HG03108 (cell line): ENCODE data around the gene ABCC10.

Source experiments
- ATAC-seq: cut with Tn5 transposase; IDR thresholded peaks from one replicate; pipeline ENCODE4 v1.9.1; 2021; ENCODE audit warnings: moderate library complexity; ENCODE audit not compliant: unreplicated experiment

ABCC10 gene

GRCh38 chr6:43467752-43468151 lies 40.4 kb downstream of the ABCC10 start:
- ATAC-seq = no peak

- ATAC-seq = no peak
Observed at GRCh38 chr6:43468240-43468639, 40.9 kb downstream of the ABCC10 start.

GRCh38 chr6:43468748-43469681 lies 41.7 kb downstream of the ABCC10 start:
- no peak for ATAC-seq

- ATAC-seq = no peak
Observed at GRCh38 chr6:43469947-43470346, 42.6 kb downstream of the ABCC10 start.

GRCh38 chr6:43471399-43471798 lies 44.1 kb downstream of the ABCC10 start:
- no peak for ATAC-seq

- no peak for ATAC-seq
Observed at GRCh38 chr6:43472515-43472914, 45.2 kb downstream of the ABCC10 start.

- ATAC-seq = no peak
Observed at GRCh38 chr6:43475516-43475915, 48.2 kb downstream of the ABCC10 start.

GRCh38 chr6:43476746-43477145 lies 49.4 kb downstream of the ABCC10 start:
- ATAC-seq = no peak

GRCh38 chr6:43477235-43478007 lies 50.1 kb downstream of the ABCC10 start, which contains the start of gene TJAP1:
TJAP1 (plus strand) TSS chr6:43477570; CDS start chr6:43499002, 21,432 bp downstream.
- ATAC-seq = peak; percentile 97

GRCh38 chr6:43478008-43478372 lies 50.6 kb downstream of the ABCC10 start:
- ATAC-seq = no peak

- no peak for ATAC-seq
Observed at GRCh38 chr6:43481075-43481474, 53.7 kb downstream of the ABCC10 start.

GRCh38 chr6:43481591-43482236 lies 54.4 kb downstream of the ABCC10 start:
- ATAC-seq = no peak

GRCh38 chr6:43488667-43489276 lies 61.4 kb downstream of the ABCC10 start:
- no peak for ATAC-seq

GRCh38 chr6:43489277-43490072 lies 62.1 kb downstream of the ABCC10 start:
- ATAC-seq = no peak

GRCh38 chr6:43490523-43490939 lies 63.2 kb downstream of the ABCC10 start:
- no peak for ATAC-seq

- ATAC-seq = no peak
Observed at GRCh38 chr6:43491750-43492661, 64.7 kb downstream of the ABCC10 start.

- ATAC-seq = no peak
Observed at GRCh38 chr6:43492673-43493072, 65.3 kb downstream of the ABCC10 start.

- ATAC-seq = no peak
Observed at GRCh38 chr6:43493230-43493629, 65.9 kb downstream of the ABCC10 start.

GRCh38 chr6:43493833-43494232 lies 66.5 kb downstream of the ABCC10 start:
- no peak for ATAC-seq
